AG08396 (cell line): Measurements from ENCODE around the gene ADGRG1.

Source experiments
- DNase-seq: peaks from one replicate; pipeline ENCODE4 v3.0.0; 2012; ENCODE audit warnings: low spot score, mixed read lengths

The ADGRG1 gene

GRCh38 chr16:57682809-57683635 is 54.6 kb downstream of the ADGRG1 start:
- no peak for DNase-seq

GRCh38 chr16:57683636-57684545 is 55.5 kb downstream of the ADGRG1 start:
- DNase-seq = no peak

GRCh38 chr16:57684626-57685358 is 56.4 kb downstream of the ADGRG1 start:
- no peak for DNase-seq

- DNase-seq = no peak
Measured at GRCh38 chr16:57685633-57686032, 57.2 kb downstream of the ADGRG1 start.

- no peak for DNase-seq
Measured at GRCh38 chr16:57686577-57686976, 58.1 kb downstream of the ADGRG1 start.

GRCh38 chr16:57687363-57687929 is 59.0 kb downstream of the ADGRG1 start:
- DNase-seq = no peak

- no peak for DNase-seq
Measured at GRCh38 chr16:57688487-57688986, 60.1 kb downstream of the ADGRG1 start.

- no peak for DNase-seq
Measured at GRCh38 chr16:57688987-57689761, 60.7 kb downstream of the ADGRG1 start.

- DNase-seq = no peak
Measured at GRCh38 chr16:57689762-57690558, 61.5 kb downstream of the ADGRG1 start.

- DNase-seq = no peak
Measured at GRCh38 chr16:57690782-57691471, 62.5 kb downstream of the ADGRG1 start.

GRCh38 chr16:57692636-57693035 is 64.2 kb downstream of the ADGRG1 start:
- no peak for DNase-seq

GRCh38 chr16:57693550-57693949 is 65.1 kb downstream of the ADGRG1 start:
- DNase-seq = no peak

- no peak for DNase-seq
Measured at GRCh38 chr16:57694231-57694724, 65.8 kb downstream of the ADGRG1 start.

- DNase-seq = peak; percentile 63
Measured at GRCh38 chr16:57694725-57695679, 66.6 kb downstream of the ADGRG1 start, which contains the start of gene DRC7. TSS of gene DRC7 (plus strand) at chr16:57694806. CDS start at chr16:57697950, 3,144 bp downstream.

- no peak for DNase-seq
Measured at GRCh38 chr16:57695680-57696069, 67.2 kb downstream of the ADGRG1 start.

GRCh38 chr16:57696240-57696639 is 67.8 kb downstream of the ADGRG1 start:
- DNase-seq = no peak

GRCh38 chr16:57697896-57698537 is 69.6 kb downstream of the ADGRG1 start:
- no peak for DNase-seq
